Ishikawa (cell line): ENCODE results near the gene DHX30.

Source experiments
- CEBPB ChIP-seq: IDR thresholded peaks from 2 replicates; pipeline ENCODE4 v1.6.1; 2012
- CREB1 ChIP-seq: IDR thresholded peaks from 2 replicates; pipeline ENCODE4 v1.6.1; 2012; ENCODE audit warnings: low read depth
- EGR1 ChIP-seq: IDR thresholded peaks from 2 replicates; pipeline ENCODE4 v1.6.1; 2012
- EP300 ChIP-seq: IDR thresholded peaks from 2 replicates; pipeline ENCODE4 v1.6.1; 2012; ENCODE audit warnings: borderline replicate concordance
- FOXM1 ChIP-seq: IDR thresholded peaks from 2 replicates; pipeline ENCODE4 v1.6.1; 2012; ENCODE audit warnings: low read depth, borderline replicate concordance
- MAX ChIP-seq: IDR thresholded peaks from 2 replicates; pipeline ENCODE4 v1.6.1; 2012
- NFIC ChIP-seq: IDR thresholded peaks from 2 replicates; pipeline ENCODE4 v1.6.1; 2012
- RAD21 ChIP-seq: IDR thresholded peaks from 2 replicates; pipeline ENCODE4 v1.6.1; 2012; ENCODE audit warnings: low read depth
- REST ChIP-seq: IDR thresholded peaks from 2 replicates; pipeline ENCODE4 v1.6.1; 2012; ENCODE audit warnings: low read depth, mild to moderate bottlenecking
- TAF1 ChIP-seq: IDR thresholded peaks from 2 replicates; pipeline ENCODE4 v1.6.1; 2012; ENCODE audit warnings: low read depth, mild to moderate bottlenecking
- TEAD4 ChIP-seq: IDR thresholded peaks from 2 replicates; pipeline ENCODE4 v1.6.1; 2012
- USF1 ChIP-seq: IDR thresholded peaks from 2 replicates; pipeline ENCODE4 v1.6.1; 2012
- YY1 ChIP-seq: IDR thresholded peaks from 2 replicates; pipeline ENCODE4 v1.6.1; 2012; ENCODE audit warnings: low read depth

- no peak for TF ChIP-seq RAD21
- TF ChIP-seq FOXM1 = no peak
- no peak for TF ChIP-seq YY1
- no peak for TF ChIP-seq TAF1
- TF ChIP-seq EP300 = no peak
- no peak for TF ChIP-seq TEAD4
- no peak for TF ChIP-seq REST
- no peak for TF ChIP-seq MAX
- TF ChIP-seq USF1 = no peak
- TF ChIP-seq EGR1 = no peak
- TF ChIP-seq NFIC = no peak
- TF ChIP-seq CREB1 = no peak
- TF ChIP-seq CEBPB = no peak
Measured at GRCh38 chr3:47874438-47874837, 71.5 kb downstream of the DHX30 start.
